Mucosa of descending colon (tissue), 3 donors: ENCODE measurements around the gene PLCXD1. TPM values are rescaled to one million over a fixed set of nuclear protein-coding genes. Genes with fewer than 3 reads are reported as not detected.
A peak's percentile ranks its signal among the peaks of the same experiment; 100 is the strongest.
"Not testable (repeated sequence)": the region's sequence is repeated elsewhere in the genome, so short reads cannot be mapped to it uniquely, and the experiment has no call there.

Source experiments
- ATAC-seq: fragments of 200-7000 bp; cut with Tn5 transposase; one replicate; pipeline ENCODE4 v1.9.1; 2020; ENCODE audit warnings: mild to moderate bottlenecking, moderate library complexity
- DNase-seq, 3 donors: peaks; one replicate each; pipeline ENCODE4 v3.0.0-alpha.2; 2020
- H3K36me3 ChIP-seq: fragments of 200-600 bp; one replicate; pipeline ENCODE4 v1.8.0; 2021; ENCODE audit warnings: low read depth, mild to moderate bottlenecking
- H3K4me1 ChIP-seq: fragments of 200-600 bp; one replicate; pipeline ENCODE4 v1.8.0; 2021; ENCODE audit warnings: low read depth, mild to moderate bottlenecking
- H3K4me3 ChIP-seq: fragments of 200-600 bp; one replicate; pipeline ENCODE4 v1.8.0; 2021; ENCODE audit warnings: mild to moderate bottlenecking
- H3K9me3 ChIP-seq: fragments of 200-600 bp; one replicate; pipeline ENCODE4 v1.8.0; 2021; ENCODE audit warnings: mild to moderate bottlenecking
- CTCF ChIP-seq: fragments of 200-600 bp; IDR thresholded peaks from one replicate; pipeline ENCODE4 v1.8.0; 2022; ENCODE audit warnings: antibody characterized with exemption, mild to moderate bottlenecking
- intact Hi-C, 2 donors: fragments of 100-400 bp; cut with DNase I in 1 of 2; cut with micrococcal nuclease in 1 of 2; formaldehyde crosslinking; loops; one replicate each; pipeline versions ENCODE4 v1.11.0 to v1.11.1; 2022; cut with DNase I, micrococcal nuclease
- total RNA-seq, 3 donors: library from RNA; stranded (reverse); fragmentation: NEBNext Ultra II Directional in 2 of 3; extraction: Animal tissue kit (Norgen Biotek cat#: 25700) in 2 of 3; gene quantifications; one replicate each; pipeline versions ENCODE4 v1.2.1 to v1.2.4, GENCODE V29; 2021 to 2023
- donor health status: DM: no; HTN: no; CAD: no; lungs with moderate emphysema.
- donor health status: DM: no; HTN: no; CAD: no.
- donor health status: DM: no; HTN: yes; CAD: no.

PLCXD1 gene
- total RNA-seq, 3 donors from 2014 or later, result 12.6 to 20.7 (median 13.8) TPM

- DNase-seq (peak; percentile 58 to 83 (median 75)), ATAC-seq (peak; percentile 85)
- no peak for TF ChIP-seq CTCF
- intact Hi-C loops, result no loop called here
- no peaks in the 10 kb centered on the region for H3K36me3 ChIP-seq
- peaks cover 7% of the 10 kb centered on the region for H3K4me1 ChIP-seq
- H3K4me3 ChIP-seq, result no peak overlapping the region
- H3K9me3 ChIP-seq, result no peaks in the 10 kb centered on the region
Measured at GRCh38 chrX:274904-275475, 6.2 kb upstream of the PLCXD1 start.

- Histone ChIP-seq H3K9me3 (no peaks in the 10 kb centered on the region), H3K4me1 (peaks cover 7% of the 10 kb centered on the region), H3K36me3 (no peaks in the 10 kb centered on the region), H3K4me3 (no peak overlapping the region)
- DNase-seq (peak in 2 of 3 donors; percentile 10 to 59), ATAC-seq (peak; percentile 19)
- TF ChIP-seq CTCF, result no peak
- intact Hi-C loops, result no loop called here
Measured at GRCh38 chrX:275476-275966, 5.7 kb upstream of the PLCXD1 start.

GRCh38 chrX:275967-276580 is 5.1 kb upstream of the PLCXD1 start:
- Histone ChIP-seq H3K4me1 (peaks cover 7% of the 10 kb centered on the region), H3K9me3 (no peaks in the 10 kb centered on the region), H3K36me3 (no peaks in the 10 kb centered on the region), H3K4me3 (peak overlapping the region; percentile 54)
- intact Hi-C loops, result no loop called here
- no peak for TF ChIP-seq CTCF
- ATAC-seq (peak; percentile 95), DNase-seq (peak; percentile 85 to 89 (median 88))

GRCh38 chrX:276581-277201 is 4.5 kb upstream of the PLCXD1 start:
- intact Hi-C loops, result no loop called here
- peak; percentile 58 for ATAC-seq
- DNase-seq, result peak; percentile 28 to 63 (median 62)
- Histone ChIP-seq H3K36me3 (no peaks in the 10 kb centered on the region), H3K9me3 (no peaks in the 10 kb centered on the region), H3K4me3 (peak overlapping the region; percentile 54), H3K4me1 (peaks cover 7% of the 10 kb centered on the region)
- no peak for TF ChIP-seq CTCF

- H3K36me3 ChIP-seq, ATAC-seq, intact Hi-C loops, H3K9me3 ChIP-seq, H3K4me3 ChIP-seq, H3K4me1 ChIP-seq: not testable (repeated sequence)
- peak in 2 of 3 donors; percentile 16 to 50 for DNase-seq
Measured at GRCh38 chrX:279757-280604, 1.2 kb upstream of the PLCXD1 start.

GRCh38 chrX:280722-281121 is 459 bp upstream of the PLCXD1 start:
- H3K4me1 ChIP-seq, DNase-seq, H3K9me3 ChIP-seq, H3K36me3 ChIP-seq, intact Hi-C loops, H3K4me3 ChIP-seq, ATAC-seq: not testable (repeated sequence)

GRCh38 chrX:282000-282681 is 960 bp downstream of the PLCXD1 start:
- ATAC-seq, H3K9me3 ChIP-seq, H3K4me3 ChIP-seq, intact Hi-C loops, H3K4me1 ChIP-seq, H3K36me3 ChIP-seq: not testable (repeated sequence)
- DNase-seq, result peak in 2 of 3 donors; percentile 6 to 22
